Fibroblast of lung (primary cell): ENCODE results near the gene ICOSLG.

Source experiments
- CTCF ChIP-seq, 2 donors: IDR thresholded peaks in 1 of 2; conservative IDR thresholded peaks in 1 of 2; 1 replicate in 1 of 2; 2 replicates in 1 of 2; pipeline ENCODE4 v1.5.1; 2011 to 2012; ENCODE audit warnings: low read length in 2 of 2, control low read depth in 1 of 2, inconsistent platforms in 1 of 2, low read depth in 1 of 2, mild to moderate bottlenecking in 1 of 2
- EZH2 ChIP-seq: IDR thresholded peaks from 2 replicates; pipeline ENCODE4 v1.5.1; 2012; ENCODE audit warnings: low read length, control low read depth, mild to moderate bottlenecking; ENCODE audit errors: missing control alignments

DNA sequence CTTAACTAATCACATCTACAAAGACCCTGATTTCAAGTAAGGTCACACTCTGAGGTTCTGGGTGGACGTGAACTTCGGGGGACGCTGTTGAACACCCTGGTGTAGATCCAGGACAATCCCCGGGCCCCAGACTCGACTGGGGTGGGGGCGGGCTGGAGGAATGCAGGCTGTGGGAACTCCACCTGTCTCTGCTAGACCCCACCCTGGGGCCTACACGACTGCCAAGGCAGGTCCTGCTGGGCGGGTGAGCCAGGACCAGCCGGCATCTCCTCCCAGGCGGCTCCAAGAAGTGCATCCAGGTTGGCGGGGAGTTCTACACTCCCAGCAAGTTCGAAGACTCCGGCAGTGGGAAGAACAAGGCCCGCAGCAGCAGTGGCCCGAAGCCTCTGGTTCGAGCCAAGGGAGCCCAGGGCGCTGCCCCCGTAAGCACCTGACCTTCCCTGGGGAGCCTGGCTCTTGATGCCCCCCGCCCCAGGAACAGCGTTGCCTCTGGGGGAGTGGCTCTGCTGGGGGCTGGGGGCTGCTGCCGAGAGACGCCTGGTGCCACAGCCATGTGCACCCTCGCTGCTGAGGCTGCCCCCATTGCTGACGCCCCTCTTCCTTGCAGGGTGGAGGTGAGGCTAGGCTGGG lies 48.8 kb upstream of the ICOSLG start:
- TF ChIP-seq CTCF (conservative IDR thresholded peaks at IDR 0.05 in 1 of 2, IDR thresholded peaks at IDR 0.05 in 1 of 2; ENCODE audit: low read depth in 1 of 2, low read length in 2 of 2) (no peak), EZH2 (no peak)
